Activated CD8-positive, alpha-beta T cell treated with anti-CD3 and anti-CD28 coated beads, Interleukin-2, amount 10 ng/mL, durations not matched to agents 7 days and 5 days (primary cell): ENCODE measurements around the gene RIOX2. TPM values are rescaled to one million over a fixed set of nuclear protein-coding genes. Genes with fewer than 3 reads are reported as not detected.
A peak's percentile ranks its signal among the peaks of the same experiment; 100 is the strongest.
"Not testable (repeated sequence)": the region's sequence is repeated elsewhere in the genome, so short reads cannot be mapped to it uniquely, and the experiment has no call there.

ENCODE experiments used
- ATAC-seq: fragments of 150-1000 bp; cut with Tn5 transposase; one replicate; pipeline ENCODE4 v1.10.0; 2021; ENCODE audit warnings: moderate library complexity
- CTCF ChIA-PET: fragments of 350-600 bp; sonication (Branson Sonifier 250); formaldehyde crosslinking; loops from one replicate; lab custom pipeline; 2021; ENCODE audit warnings: antibody characterized with exemption; lab: Charles Lee
- POLR2A ChIA-PET: fragments of 350-600 bp; sonication (Branson Sonifier 250); formaldehyde crosslinking; loops from one replicate; lab custom pipeline; 2021; ENCODE audit warnings: antibody characterized with exemption; lab: Charles Lee
- DNase-seq: peaks from one replicate; pipeline ENCODE4 v3.0.0-alpha.2; 2020
- H3K27ac Mint-ChIP-seq: one replicate; pipeline ENCODE4 v1.8.0; 2021; ENCODE audit warnings: mild to moderate bottlenecking, mixed read lengths
- H3K27me3 Mint-ChIP-seq: one replicate; pipeline ENCODE4 v1.8.0; 2021; ENCODE audit warnings: low read depth, mixed read lengths
- H3K36me3 Mint-ChIP-seq: one replicate; pipeline ENCODE4 v1.8.0; 2021; ENCODE audit warnings: low read depth, mixed read lengths
- H3K4me1 Mint-ChIP-seq: one replicate; pipeline ENCODE4 v1.8.0; 2021; ENCODE audit warnings: low read depth, mixed read lengths
- H3K4me3 Mint-ChIP-seq: one replicate; pipeline ENCODE4 v1.8.0; 2021; ENCODE audit warnings: mild to moderate bottlenecking, mixed read lengths
- H3K9me3 Mint-ChIP-seq: one replicate; pipeline ENCODE4 v1.8.0; 2022; ENCODE audit warnings: mixed read lengths; ENCODE audit not compliant: insufficient read depth
- total RNA-seq, 2 experiments: library from RNA; stranded (reverse); gene quantifications; one replicate each; pipeline ENCODE4 v1.2.3, GENCODE V29; 2021

Gene RIOX2
- total RNA-seq = 10 to 100 TPM; 25.0 to 27.9 TPM

DNA sequence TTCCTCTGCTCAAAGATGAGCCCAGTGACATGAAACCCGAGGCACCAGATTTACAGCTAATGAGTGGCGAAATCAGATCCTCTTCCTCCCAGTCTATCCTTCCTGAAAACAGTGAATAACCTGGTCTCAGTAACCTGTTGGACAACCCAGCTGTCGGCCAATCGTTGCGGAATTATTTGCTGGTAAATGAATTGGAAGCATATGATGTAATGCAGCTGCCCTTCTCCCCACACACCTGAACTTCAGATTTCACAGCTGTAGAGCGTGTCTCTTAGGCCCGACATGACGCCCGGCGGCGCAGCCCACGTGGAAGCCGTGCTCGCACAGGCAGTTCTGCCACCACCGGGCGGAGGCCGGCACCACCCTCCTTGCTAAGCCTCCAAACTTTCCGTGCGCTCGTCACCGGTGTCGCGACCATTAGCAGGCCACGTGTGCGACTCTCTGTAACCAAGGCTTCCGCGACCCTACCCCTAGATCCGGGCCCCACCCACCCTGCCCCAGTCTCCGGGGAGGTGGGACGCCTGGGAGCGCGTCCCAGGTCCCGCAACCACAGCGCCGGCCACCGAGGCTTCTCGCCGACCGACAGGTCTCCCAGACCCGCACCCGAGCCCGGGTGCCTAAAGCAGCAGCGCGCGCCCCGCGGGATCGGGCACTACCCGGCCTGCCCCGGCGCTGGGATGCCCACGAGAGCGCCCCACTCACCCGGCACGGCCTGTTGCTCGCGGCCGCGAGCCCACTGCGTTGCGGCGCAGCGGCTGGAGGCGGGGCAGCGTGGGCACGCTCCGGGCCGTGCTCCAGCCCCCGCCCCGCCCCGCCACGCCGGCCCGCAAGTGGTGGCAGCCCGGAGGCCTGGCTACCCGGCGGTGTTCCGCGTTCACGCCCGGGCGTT lies at the start of gene RIOX2:
Gene RIOX2 (minus strand): TSS at position 753 of the 889 bp plus-strand sequence. CDS start 4,838 bp downstream, outside the sequence.
- Mint-ChIP-seq H3K9me3 (no peaks in the 10 kb centered on the region), H3K27ac (peak within 1 kb of the TSS; percentile 90), H3K4me1 (peaks cover 74% of the 10 kb centered on the region), H3K36me3 (peaks cover 8% of the 10 kb centered on the region), H3K27me3 (no peaks in the 10 kb centered on the region), H3K4me3 (peak within 1 kb of the TSS; percentile 84)
- peak; percentile 86 for DNase-seq
- ChIA-PET CTCF (interaction anchor here (0.8 to 1.8 kb wide), 14 partner anchors 10 to 207 kb away, joined by 3 to 15 read pairs (median 4); partner anchors contain the start of gene ARL6), POLR2A (no interaction called here)
- ATAC-seq = peak; percentile 92

DNA sequence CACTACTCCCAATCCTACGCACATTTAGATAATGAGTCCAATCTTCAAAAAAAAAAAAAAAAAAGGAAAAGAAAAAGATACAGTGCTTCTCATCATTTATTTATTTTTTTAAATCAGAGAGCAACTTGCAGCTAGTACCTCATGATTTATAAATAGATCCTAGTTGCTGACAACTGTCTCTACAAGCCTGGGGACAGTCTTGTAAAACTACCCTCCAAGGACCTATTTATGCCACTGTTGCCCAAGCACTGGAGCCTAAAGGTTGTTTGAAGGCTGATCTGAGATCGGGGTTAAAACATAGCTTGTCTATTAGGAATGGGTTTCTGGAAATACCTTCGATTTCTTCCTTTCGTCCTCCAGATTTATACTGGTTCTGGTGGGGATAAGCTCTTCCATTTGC lies 48.2 kb upstream of the RIOX2 start:
- no peaks in the 10 kb centered on the region for H3K9me3 Mint-ChIP-seq
- H3K36me3 Mint-ChIP-seq = no peaks in the 10 kb centered on the region
- ChIA-PET CTCF (interaction anchor here (0.9 to 5.3 kb wide), 9 partner anchors 8 to 228 kb away, joined by 3 to 61 read pairs (median 8); partner anchors contain the start of gene CRYBG3), POLR2A (interaction anchor here (1.1 kb wide), 1 partner anchor 198 kb away, joined by 3 read pairs; the partner anchor contains the start of gene CRYBG3)
- no peak overlapping the region for H3K4me3 Mint-ChIP-seq
- no peak for ATAC-seq
- H3K4me1 Mint-ChIP-seq = peaks cover 7% of the 10 kb centered on the region
- no peak overlapping the region for H3K27ac Mint-ChIP-seq
- H3K27me3 Mint-ChIP-seq = peaks cover 8% of the 10 kb centered on the region
- no peak for DNase-seq

- ATAC-seq = no peak
Measured at GRCh38 chr3:98018301-98018700, 46.1 kb upstream of the RIOX2 start.

GRCh38 chr3:98014268-98014585 lies 42.0 kb upstream of the RIOX2 start:
- ChIA-PET CTCF (interaction anchor here (0.9 to 6.2 kb wide), 6 partner anchors 8 to 295 kb away, joined by 3 to 61 read pairs (median 5); no protein-coding TSS in a partner anchor), POLR2A (no interaction called here)
- DNase-seq (no peak), ATAC-seq (no peak)
- Mint-ChIP-seq H3K4me3 (no peak overlapping the region), H3K4me1 (no peaks in the 10 kb centered on the region), H3K36me3 (no peaks in the 10 kb centered on the region), H3K27me3 (peaks cover 10% of the 10 kb centered on the region), H3K27ac (no peak overlapping the region), H3K9me3 (no peaks in the 10 kb centered on the region)

More at GRCh38 chr3:98018301-98018700, 46.1 kb upstream of the RIOX2 start:
- no peak overlapping the region for H3K4me3 Mint-ChIP-seq
- ChIA-PET CTCF (no interaction called here), POLR2A (no interaction called here)
- no peak overlapping the region for H3K27ac Mint-ChIP-seq
- H3K36me3 Mint-ChIP-seq = no peaks in the 10 kb centered on the region
- H3K27me3 Mint-ChIP-seq = peaks cover 7% of the 10 kb centered on the region
- DNase-seq = no peak
- H3K9me3 Mint-ChIP-seq = no peaks in the 10 kb centered on the region
- H3K4me1 Mint-ChIP-seq = peaks cover 6% of the 10 kb centered on the region

DNA sequence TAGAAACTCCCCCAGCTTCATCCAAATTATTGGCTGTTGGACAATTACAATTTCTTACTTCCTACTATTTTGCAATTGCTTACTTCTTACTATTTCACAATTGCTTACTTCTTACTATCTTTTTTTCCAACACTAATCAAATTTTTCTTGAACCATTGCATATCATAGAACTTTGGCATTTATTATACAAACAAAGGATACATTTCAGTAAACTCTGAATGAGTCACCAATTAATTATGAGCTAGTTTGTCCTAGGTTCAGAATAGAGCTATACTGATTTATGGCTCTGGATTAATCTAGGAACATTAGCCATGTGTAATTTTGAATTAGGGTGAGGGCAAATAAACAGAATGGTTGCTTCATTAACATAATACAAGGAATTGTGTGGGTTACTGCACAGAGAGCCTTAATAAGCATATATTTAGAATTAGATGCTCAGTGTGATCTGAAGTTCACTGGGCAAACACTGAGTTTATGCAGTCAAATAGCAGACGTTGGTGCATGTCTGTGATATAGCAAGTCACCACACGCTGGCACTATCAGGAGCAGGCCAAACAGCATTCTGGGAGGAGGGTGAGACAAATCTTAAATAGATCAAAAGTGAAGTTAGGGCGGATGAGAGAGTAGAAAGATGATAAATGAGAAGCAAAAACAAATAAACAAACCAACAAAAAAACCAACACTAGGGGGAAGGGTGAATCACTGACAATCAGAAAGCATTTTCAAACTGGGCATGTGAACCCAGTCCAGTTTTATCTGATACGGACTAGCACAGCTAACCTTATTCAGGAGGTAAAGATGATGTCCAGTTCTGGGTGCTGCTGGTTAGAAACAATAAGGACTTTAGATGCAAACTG lies 41.4 kb upstream of the RIOX2 start:
- Mint-ChIP-seq H3K36me3 (no peaks in the 10 kb centered on the region), H3K27me3 (peaks cover 10% of the 10 kb centered on the region), H3K9me3 (no peaks in the 10 kb centered on the region), H3K4me1 (peaks cover 5% of the 10 kb centered on the region), H3K27ac (no peak overlapping the region), H3K4me3 (no peak overlapping the region)
- ATAC-seq (no peak), DNase-seq (no peak)
- POLR2A ChIA-PET = no interaction called here
- CTCF ChIA-PET = interaction anchor here (0.9 to 6.2 kb wide), 7 partner anchors 9 to 294 kb away, joined by 3 to 61 read pairs (median 5); no protein-coding TSS in a partner anchor

- H3K9me3 Mint-ChIP-seq = no peaks in the 10 kb centered on the region
- peaks cover 7% of the 10 kb centered on the region for H3K4me1 Mint-ChIP-seq
- DNase-seq (no peak), ATAC-seq (no peak)
- no peaks in the 10 kb centered on the region for H3K36me3 Mint-ChIP-seq
- no peak overlapping the region for H3K27ac Mint-ChIP-seq
- POLR2A ChIA-PET = no interaction called here
- CTCF ChIA-PET = interaction anchor here (1.4 to 6.2 kb wide), 3 partner anchors 10 to 225 kb away, joined by 3 to 61 read pairs (median 8); no protein-coding TSS in a partner anchor
- H3K4me3 Mint-ChIP-seq = no peak overlapping the region
- peaks cover 10% of the 10 kb centered on the region for H3K27me3 Mint-ChIP-seq
Measured at GRCh38 chr3:98012979-98013378, 40.7 kb upstream of the RIOX2 start.

DNA sequence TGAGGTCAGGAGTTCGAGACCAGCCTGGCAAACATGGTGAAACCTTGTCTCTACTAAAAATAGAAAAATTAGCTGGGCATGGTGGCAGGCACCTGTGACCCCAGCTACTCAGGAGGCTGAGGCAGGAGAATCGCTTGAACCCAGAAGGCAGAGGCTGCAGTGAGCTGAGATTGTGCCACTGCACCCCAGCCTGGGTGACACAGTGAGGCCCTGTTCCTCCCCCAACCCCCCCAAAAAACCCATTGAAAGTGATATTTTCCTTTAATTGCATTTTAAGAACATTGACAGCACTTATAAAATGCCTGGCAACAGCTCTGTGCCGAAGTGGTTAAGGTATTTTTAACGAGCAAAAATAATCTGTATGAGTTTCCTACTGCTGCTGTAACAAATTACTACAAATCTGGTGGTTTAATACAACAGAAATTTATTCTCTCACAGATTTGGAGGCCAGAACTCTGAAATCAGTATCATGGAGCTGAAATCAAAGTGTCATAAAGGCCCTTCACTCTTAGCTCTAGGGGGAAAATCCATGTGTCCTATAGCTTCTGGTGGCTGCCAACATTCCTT lies 38.7 kb upstream of the RIOX2 start:
- CTCF ChIA-PET = interaction anchor here (1.2 to 6.2 kb wide), 4 partner anchors 12 to 318 kb away, joined by 3 to 61 read pairs (median 4); partner anchors contain the start of gene CRYBG3
- DNase-seq, POLR2A ChIA-PET, ATAC-seq, H3K27ac Mint-ChIP-seq, H3K36me3 Mint-ChIP-seq, H3K4me3 Mint-ChIP-seq, H3K9me3 Mint-ChIP-seq: not testable (repeated sequence)
- peaks cover 13% of the 10 kb centered on the region for H3K4me1 Mint-ChIP-seq
- peaks cover 14% of the 10 kb centered on the region for H3K27me3 Mint-ChIP-seq

GRCh38 chr3:98010194-98010882 lies 38.1 kb upstream of the RIOX2 start:
- H3K9me3 Mint-ChIP-seq = no peaks in the 10 kb centered on the region
- POLR2A ChIA-PET = no interaction called here
- H3K36me3 Mint-ChIP-seq = no peaks in the 10 kb centered on the region

GRCh38 chr3:98008855-98009254 lies 36.6 kb upstream of the RIOX2 start:
- H3K9me3 Mint-ChIP-seq = no peaks in the 10 kb centered on the region
- H3K36me3 Mint-ChIP-seq = no peaks in the 10 kb centered on the region
- H3K27ac Mint-ChIP-seq = no peak overlapping the region
- POLR2A ChIA-PET = no interaction called here
- H3K4me3 Mint-ChIP-seq = no peak overlapping the region
- no peak for DNase-seq
- CTCF ChIA-PET = interaction anchor here (0.9 to 3.3 kb wide), 4 partner anchors 14 to 195 kb away, joined by 3 to 25 read pairs (median 3); no protein-coding TSS in a partner anchor
- H3K27me3 Mint-ChIP-seq = peaks cover 13% of the 10 kb centered on the region
- no peak for ATAC-seq
- peaks cover 16% of the 10 kb centered on the region for H3K4me1 Mint-ChIP-seq

More at GRCh38 chr3:98010194-98010882, 38.1 kb upstream of the RIOX2 start:
- H3K4me1 Mint-ChIP-seq = peaks cover 13% of the 10 kb centered on the region
- DNase-seq (no peak), ATAC-seq (no peak)
- peaks cover 14% of the 10 kb centered on the region for H3K27me3 Mint-ChIP-seq
- CTCF ChIA-PET = interaction anchor here (1.2 to 6.2 kb wide), 4 partner anchors 12 to 318 kb away, joined by 3 to 61 read pairs (median 4); partner anchors contain the start of gene CRYBG3
- H3K4me3 Mint-ChIP-seq = no peak overlapping the region
- no peak overlapping the region for H3K27ac Mint-ChIP-seq

GRCh38 chr3:98005438-98005837 lies 33.2 kb upstream of the RIOX2 start:
- Mint-ChIP-seq H3K9me3 (no peaks in the 10 kb centered on the region), H3K4me1 (peaks cover 23% of the 10 kb centered on the region), H3K36me3 (peaks cover 3% of the 10 kb centered on the region), H3K27me3 (peaks cover 6% of the 10 kb centered on the region), H3K27ac (no peak overlapping the region), H3K4me3 (no peak overlapping the region)
- ATAC-seq (no peak), DNase-seq (no peak)
- ChIA-PET CTCF (interaction anchor here (1.4 kb wide), 1 partner anchor 11 kb away, joined by 4 read pairs; no protein-coding TSS in a partner anchor), POLR2A (no interaction called here)
